ENCODE data around the gene ARPC5L. TPM values are rescaled to one million over a fixed set of nuclear protein-coding genes. Genes with fewer than 3 reads are reported as not detected.

ARPC5L gene
- total RNA-seq, 1 donor from 2014 or later: 57.0 TPM

GRCh38 chr9:124858330-124859046, 3.4 kb upstream of the ARPC5L start:
- no peak for DNase-seq (ENCODE audit: low read depth)
- Histone ChIP-seq H3K27ac (ENCODE audit: low read depth, low read length) (no peak overlapping the region), H3K4me2 (ENCODE audit: low read length) (peak overlapping the region; percentile 100), H3K9me3 (ENCODE audit: insufficient read depth, low read depth, low read length) (no peaks in the 10 kb centered on the region), H3K36me3 (ENCODE audit: insufficient read depth, low read length) (peaks cover 30% of the 10 kb centered on the region), H3K9ac (ENCODE audit: low read length) (peak overlapping the region; percentile 98), H4K20me1 (ENCODE audit: insufficient read depth, low read length) (peaks cover 61% of the 10 kb centered on the region), H3K27me3 (ENCODE audit: insufficient read depth, low read length) (no peaks in the 10 kb centered on the region), H3K4me3 (ENCODE audit: insufficient read depth, low read depth, low read length) (no peak overlapping the region), H3K79me2 (ENCODE audit: insufficient read depth, low read length) (peaks cover 39% of the 10 kb centered on the region), H3K4me1 (ENCODE audit: insufficient read depth, low read length) (peaks cover 19% of the 10 kb centered on the region), H2AFZ (ENCODE audit: low read depth, low read length) (no peak overlapping the region)
- Mint-ChIP-seq H3K9me3 (ENCODE audit: unreplicated experiment) (no peaks in the 10 kb centered on the region), H3K27ac (ENCODE audit: unreplicated experiment) (no peak overlapping the region), H3K36me3 (ENCODE audit: low read depth, unreplicated experiment) (peaks cover 20% of the 10 kb centered on the region), H3K4me3 (ENCODE audit: unreplicated experiment) (peak overlapping the region; percentile 57), H3K4me1 (ENCODE audit: low read depth, unreplicated experiment) (peaks cover 25% of the 10 kb centered on the region), H3K27me3 (ENCODE audit: low read depth, unreplicated experiment) (no peaks in the 10 kb centered on the region)
- TF ChIP-seq CTCF (IDR thresholded peaks at IDR 0.05; ENCODE audit: insufficient read depth, low read depth, low read length) (no peak), EZH2 (IDR thresholded peaks at IDR 0.05; ENCODE audit: insufficient read depth, low read length) (no peak)
- no peak for FAIRE-seq

GRCh38 chr9:124859803-124860581, 1.9 kb upstream of the ARPC5L start:
- Histone ChIP-seq H3K79me2 (ENCODE audit: insufficient read depth, low read length) (peaks cover 39% of the 10 kb centered on the region), H3K9ac (ENCODE audit: low read length) (peak overlapping the region; percentile 98), H2AFZ (ENCODE audit: low read depth, low read length) (no peak overlapping the region), H3K9me3 (ENCODE audit: insufficient read depth, low read depth, low read length) (no peaks in the 10 kb centered on the region), H4K20me1 (ENCODE audit: insufficient read depth, low read length) (peaks cover 61% of the 10 kb centered on the region), H3K36me3 (ENCODE audit: insufficient read depth, low read length) (peaks cover 30% of the 10 kb centered on the region), H3K27me3 (ENCODE audit: insufficient read depth, low read length) (no peaks in the 10 kb centered on the region), H3K4me2 (ENCODE audit: low read length) (peak overlapping the region; percentile 100), H3K4me3 (ENCODE audit: insufficient read depth, low read depth, low read length) (peak overlapping the region; percentile 96), H3K27ac (ENCODE audit: low read depth, low read length) (peak overlapping the region; percentile 90), H3K4me1 (ENCODE audit: insufficient read depth, low read length) (peaks cover 19% of the 10 kb centered on the region)
- Mint-ChIP-seq H3K27ac (ENCODE audit: unreplicated experiment) (peak overlapping the region; percentile 34), H3K9me3 (ENCODE audit: unreplicated experiment) (no peaks in the 10 kb centered on the region), H3K4me1 (ENCODE audit: low read depth, unreplicated experiment) (peaks cover 22% of the 10 kb centered on the region), H3K4me3 (ENCODE audit: unreplicated experiment) (peak overlapping the region; percentile 95), H3K27me3 (ENCODE audit: low read depth, unreplicated experiment) (no peaks in the 10 kb centered on the region), H3K36me3 (ENCODE audit: low read depth, unreplicated experiment) (peaks cover 20% of the 10 kb centered on the region)
- TF ChIP-seq CTCF (IDR thresholded peaks at IDR 0.05; ENCODE audit: insufficient read depth, low read depth, low read length) (no peak), EZH2 (IDR thresholded peaks at IDR 0.05; ENCODE audit: insufficient read depth, low read length) (no peak)
- DNase-seq (ENCODE audit: low read depth) (no peak), FAIRE-seq (no peak)
